ENCODE measurements around the gene PRAME.

- no peak for TF ChIP-seq CTCF (IDR thresholded peaks at IDR 0.05; ENCODE audit: poor library complexity)
- no peak for TF ChIP-seq EZH2 (IDR thresholded peaks at IDR 0.05; ENCODE audit: borderline replicate concordance)
Observed at GRCh38 chr22:22550789-22551434, 8.2 kb downstream of the PRAME start.

All from hepatocyte (in vitro differentiated cells).